Naive thymus-derived CD4-positive, alpha-beta T cell (primary cell): ENCODE measurements around the gene TMSB4X. TPM values are rescaled to one million over a fixed set of nuclear protein-coding genes. Genes with fewer than 3 reads are reported as not detected.
A peak's percentile ranks its signal among the peaks of the same experiment; 100 is the strongest.

Experiments used
- ATAC-seq: fragments of 150-1000 bp; cut with Tn5 transposase; 2 replicates; pipeline ENCODE4 v1.10.0; 2021; ENCODE audit warnings: mild to moderate bottlenecking, moderate library complexity
- CTCF ChIA-PET: fragments of 350-600 bp; sonication (Branson Sonifier 250); formaldehyde crosslinking; loops from one replicate; lab custom pipeline; 2021; ENCODE audit warnings: antibody characterized with exemption; lab: Charles Lee
- POLR2A ChIA-PET: fragments of 350-600 bp; sonication (Branson Sonifier 250); formaldehyde crosslinking; loops from one replicate; lab custom pipeline; 2021; ENCODE audit warnings: antibody characterized with exemption, inconsistent platforms; lab: Charles Lee
- DNase-seq, 9 donors: peaks; one replicate each; pipeline versions ENCODE4 v3.0.0 to v3.0.0-alpha.2; 2020 to 2022; ENCODE audit warnings: mixed read lengths in 1 of 9
- H3K27ac ChIP-seq: one replicate; pipeline ENCODE4 v1.7.0; 2013; ENCODE audit warnings: mild to moderate bottlenecking, low read depth, low read length, moderate library complexity
- H3K27me3 ChIP-seq, 2 donors: one replicate each; pipeline ENCODE4 v1.7.0; 2013; ENCODE audit warnings: low read length in 2 of 2, mild to moderate bottlenecking in 2 of 2, moderate library complexity in 2 of 2; ENCODE audit not compliant: control insufficient read depth in 2 of 2, insufficient read depth in 2 of 2
- H3K36me3 ChIP-seq, 3 experiments: 1 replicate in 2 of 3; 2 replicates in 1 of 3; pipeline ENCODE4 v1.7.0; 2013; ENCODE audit warnings: low read length in 3 of 3, mild to moderate bottlenecking in 3 of 3, moderate library complexity in 1 of 3; ENCODE audit not compliant: insufficient read depth in 3 of 3, control insufficient read depth in 2 of 3
- H3K4me1 ChIP-seq, 2 donors: one replicate each; pipeline ENCODE4 v1.7.0; 2013; ENCODE audit warnings: low read length in 2 of 2, mild to moderate bottlenecking in 2 of 2, moderate library complexity in 1 of 2; ENCODE audit not compliant: control insufficient read depth in 2 of 2, insufficient read depth in 2 of 2
- H3K4me3 ChIP-seq: 2 replicates; pipeline ENCODE4 v1.7.0; 2013; ENCODE audit warnings: mild to moderate bottlenecking, low read length
- H3K9me3 ChIP-seq, 3 experiments: 1 replicate in 2 of 3; 2 replicates in 1 of 3; pipeline ENCODE4 v1.7.0; 2013; ENCODE audit warnings: low read length in 3 of 3; ENCODE audit not compliant: control insufficient read depth in 2 of 3
- H3K27ac Mint-ChIP-seq, 9 donors: one replicate each; pipeline ENCODE4 v1.8.0; 2020 to 2022; ENCODE audit warnings: mixed read lengths in 9 of 9, mild to moderate bottlenecking in 8 of 9, moderate library complexity in 5 of 9, inconsistent platforms in 2 of 9
- H3K27me3 Mint-ChIP-seq, 5 donors: one replicate each; pipeline ENCODE4 v1.8.0; 2021 to 2022; ENCODE audit warnings: mixed read lengths in 5 of 5, mild to moderate bottlenecking in 1 of 5
- H3K36me3 Mint-ChIP-seq, 5 donors: one replicate each; pipeline ENCODE4 v1.8.0; 2020 to 2022; ENCODE audit warnings: mixed read lengths in 5 of 5, mild to moderate bottlenecking in 3 of 5, inconsistent platforms in 1 of 5
- H3K4me1 Mint-ChIP-seq, 7 donors: one replicate each; pipeline ENCODE4 v1.8.0; 2020 to 2022; ENCODE audit warnings: mixed read lengths in 7 of 7, mild to moderate bottlenecking in 3 of 7, inconsistent platforms in 1 of 7
- H3K4me3 Mint-ChIP-seq, 10 donors: one replicate each; pipeline ENCODE4 v1.8.0; 2020 to 2022; ENCODE audit warnings: mild to moderate bottlenecking in 10 of 10, mixed read lengths in 10 of 10, moderate library complexity in 6 of 10, inconsistent platforms in 2 of 10
- H3K9me3 Mint-ChIP-seq, 11 donors: one replicate each; pipeline ENCODE4 v1.8.0; 2020 to 2022; ENCODE audit warnings: mixed read lengths in 11 of 11, mild to moderate bottlenecking in 4 of 11, inconsistent platforms in 1 of 11, moderate library complexity in 1 of 11
- intact Hi-C, 2 donors: fragments of 100-400 bp; cut with micrococcal nuclease; formaldehyde crosslinking; loops; one replicate each; pipeline ENCODE4 v1.15.1; 2023
- polyA plus RNA-seq, 2 donors: library from polyadenylated mRNA; unstranded; fragments of 300-500 nt; fragmentation: Illumina TruSeq; gene quantifications; one replicate each; pipeline ENCODE4 v1.2.3, GENCODE V29; 2021
- total RNA-seq, 6 experiments: library from RNA in 5 of 6; stranded (reverse) in 5 of 6; gene quantifications; 1 replicate in 5 of 6; 2 replicates in 1 of 6; pipeline ENCODE4 v1.2.3 and lab custom pipeline; 2021 to 2026

The TMSB4X gene
- total and polyA plus RNA-seq, 7 experiments from 2014 or later: 3,911 to 30,787 (median 5,873) TPM

- Histone ChIP-seq H3K27me3 (no peaks in the 10 kb centered on the region), H3K36me3 (no peaks in the 10 kb centered on the region), H3K4me1 (peaks cover 24 to 54% of the 10 kb centered on the region in 2 donors), H3K9me3 (no peaks in the 10 kb centered on the region), H3K27ac (no peak overlapping the region), H3K4me3 (no peak overlapping the region)
- ATAC-seq (no peak), DNase-seq (no peak)
- H3K36me3 Mint-ChIP-seq: peaks cover 0 to 11% (median 0%) of the 10 kb centered on the region in 5 donors
- POLR2A ChIA-PET: interaction anchor here (6.3 to 23.6 kb wide), 2 partner anchors 13 to 16 kb away, joined by 50 to 873 read pairs; partner anchors contain the start of gene TMSB4X
- H3K9me3 Mint-ChIP-seq: peaks cover 0 to 9% (median 3%) of the 10 kb centered on the region in 11 donors
- peaks cover 16 to 85% (median 68%) of the 10 kb centered on the region in 7 donors for H3K4me1 Mint-ChIP-seq
- no peak overlapping the region for H3K4me3 Mint-ChIP-seq
- intact Hi-C loops: loop anchor here in 1 of 2 donors (1.0 kb wide), 1 partner anchor 10 kb away; no protein-coding TSS in a partner anchor
- no peak overlapping the region for H3K27ac Mint-ChIP-seq
- CTCF ChIA-PET: no interaction called here
- no peaks in the 10 kb centered on the region for H3K27me3 Mint-ChIP-seq
Measured at GRCh38 chrX:12989461-12989860, 14.6 kb downstream of the TMSB4X start.

GRCh38 chrX:12991575-12991974 lies 16.7 kb downstream of the TMSB4X start:
- H3K36me3 Mint-ChIP-seq: peaks cover 0 to 10% (median 0%) of the 10 kb centered on the region in 5 donors
- Histone ChIP-seq H3K9me3 (no peaks in the 10 kb centered on the region), H3K27me3 (no peaks in the 10 kb centered on the region), H3K4me1 (peaks cover 5 to 44% of the 10 kb centered on the region in 2 donors), H3K27ac (no peak overlapping the region), H3K36me3 (no peaks in the 10 kb centered on the region), H3K4me3 (no peak overlapping the region)
- ChIA-PET POLR2A (interaction anchor here (0.6 to 29.2 kb wide), 5 partner anchors 9 to 100 kb away, joined by 3 to 873 read pairs (median 4); partner anchors contain the start of gene TMSB4X), CTCF (no interaction called here)
- intact Hi-C loops: no loop called here
- peaks cover 0 to 6% (median 0%) of the 10 kb centered on the region in 11 donors for H3K9me3 Mint-ChIP-seq
- peaks cover 5 to 83% (median 59%) of the 10 kb centered on the region in 7 donors for H3K4me1 Mint-ChIP-seq
- ATAC-seq: no peak
- no peaks in the 10 kb centered on the region for H3K27me3 Mint-ChIP-seq
- peak overlapping the region in 8 of 9 donors; percentile 18 to 84 (median 66) for H3K27ac Mint-ChIP-seq
- DNase-seq: no peak
- H3K4me3 Mint-ChIP-seq: peak overlapping the region in 1 of 10 donors; percentile 12

- H3K4me3 Mint-ChIP-seq: peak overlapping the region in 4 of 10 donors; percentile 40 to 64 (median 44)
- ChIA-PET CTCF (interaction anchor here (0.6 to 1.4 kb wide), 2 partner anchors 12 to 42 kb away, joined by 3 read pairs; no protein-coding TSS in a partner anchor), POLR2A (interaction anchor here (0.6 to 29.2 kb wide), 9 partner anchors 13 to 99 kb away, joined by 3 to 873 read pairs (median 4); partner anchors contain the start of gene TMSB4X)
- Histone ChIP-seq H3K36me3 (no peaks in the 10 kb centered on the region), H3K9me3 (no peaks in the 10 kb centered on the region), H3K27ac (no peak overlapping the region), H3K4me3 (no peak overlapping the region), H3K4me1 (peaks cover 11 to 47% of the 10 kb centered on the region in 2 donors), H3K27me3 (no peaks in the 10 kb centered on the region)
- intact Hi-C loops: loop anchor here in 1 of 2 donors (1.0 kb wide), 1 partner anchor 7 kb away; no protein-coding TSS in a partner anchor
- ATAC-seq (no peak), DNase-seq (no peak)
- H3K27me3 Mint-ChIP-seq: no peaks in the 10 kb centered on the region
- H3K27ac Mint-ChIP-seq: peak overlapping the region in 8 of 9 donors; percentile 28 to 85 (median 73)
- H3K4me1 Mint-ChIP-seq: peaks cover under 1 to 83% (median 62%) of the 10 kb centered on the region in 7 donors
- peaks cover 0 to 4% (median 0%) of the 10 kb centered on the region in 11 donors for H3K9me3 Mint-ChIP-seq
- H3K36me3 Mint-ChIP-seq: peaks cover 0 to 10% (median 0%) of the 10 kb centered on the region in 5 donors
Measured at GRCh38 chrX:12992544-12993118, 17.7 kb downstream of the TMSB4X start.

DNA sequence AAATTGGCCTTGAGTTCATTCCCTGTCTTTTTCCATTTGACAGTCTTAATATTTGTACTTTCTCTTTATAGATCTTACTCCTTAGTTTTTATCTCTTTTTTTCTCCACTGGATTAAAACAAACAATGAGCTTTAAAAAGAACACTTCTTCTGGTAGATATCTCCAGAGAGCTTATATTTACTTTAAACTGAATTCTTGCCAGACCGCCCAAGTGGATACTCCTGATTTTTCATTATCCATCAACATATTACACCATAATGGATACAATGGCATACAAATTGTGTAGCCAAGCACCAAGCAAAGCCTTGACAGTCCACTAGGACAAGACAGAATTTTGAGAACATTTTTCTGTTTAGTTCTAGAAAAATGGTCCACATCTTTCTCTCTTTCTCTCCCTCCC lies 18.9 kb downstream of the TMSB4X start:
- peaks cover 10 to 85% (median 67%) of the 10 kb centered on the region in 7 donors for H3K4me1 Mint-ChIP-seq
- H3K36me3 ChIP-seq: no peaks in the 10 kb centered on the region
- peaks cover 0 to 10% (median 0%) of the 10 kb centered on the region in 5 donors for H3K36me3 Mint-ChIP-seq
- H3K27me3 ChIP-seq: no peaks in the 10 kb centered on the region
- ATAC-seq (no peak), DNase-seq (no peak)
- peaks cover 0 to 4% (median 0%) of the 10 kb centered on the region in 11 donors for H3K9me3 Mint-ChIP-seq
- ChIA-PET CTCF (interaction anchor here (1.4 to 2.1 kb wide), 2 partner anchors 9 to 43 kb away, joined by 3 to 5 read pairs; no protein-coding TSS in a partner anchor), POLR2A (interaction anchor here (0.7 to 29.2 kb wide), 7 partner anchors 12 to 98 kb away, joined by 3 to 873 read pairs (median 4); partner anchors contain the start of gene TMSB4X)
- no peak overlapping the region for H3K27ac ChIP-seq
- H3K4me3 ChIP-seq: no peak overlapping the region
- no peaks in the 10 kb centered on the region for H3K9me3 ChIP-seq
- H3K27ac Mint-ChIP-seq: peak overlapping the region in 6 of 9 donors; percentile 48 to 79 (median 74)
- intact Hi-C loops: loop anchor here in 1 of 2 donors (1.0 kb wide), 1 partner anchor 9 kb away; no protein-coding TSS in a partner anchor
- no peaks in the 10 kb centered on the region for H3K27me3 Mint-ChIP-seq
- no peak overlapping the region for H3K4me3 Mint-ChIP-seq
- H3K4me1 ChIP-seq: peaks cover 22 to 59% of the 10 kb centered on the region in 2 donors

- ChIA-PET POLR2A (interaction anchor here (1.1 to 29.2 kb wide), 6 partner anchors 12 to 97 kb away, joined by 3 to 873 read pairs (median 4); partner anchors contain the start of gene TMSB4X), CTCF (interaction anchor here (1.4 to 2.1 kb wide), 2 partner anchors 9 to 44 kb away, joined by 3 to 5 read pairs; no protein-coding TSS in a partner anchor)
- H3K27me3 ChIP-seq: no peaks in the 10 kb centered on the region
- no peak for DNase-seq
- H3K27ac ChIP-seq: no peak overlapping the region
- intact Hi-C loops: no loop called here
- no peaks in the 10 kb centered on the region for H3K36me3 ChIP-seq
- Mint-ChIP-seq H3K9me3 (peaks cover 0 to 4% (median 0%) of the 10 kb centered on the region in 11 donors), H3K4me1 (peaks cover 10 to 85% (median 69%) of the 10 kb centered on the region in 7 donors), H3K36me3 (peaks cover 0 to 10% (median 0%) of the 10 kb centered on the region in 5 donors), H3K27ac (peak overlapping the region in 3 of 9 donors; percentile 20 to 79 (median 60)), H3K27me3 (no peaks in the 10 kb centered on the region), H3K4me3 (no peak overlapping the region)
- no peak overlapping the region for H3K4me3 ChIP-seq
- H3K9me3 ChIP-seq: no peaks in the 10 kb centered on the region
- H3K4me1 ChIP-seq: peaks cover 26 to 59% of the 10 kb centered on the region in 2 donors
- no peak for ATAC-seq
Measured at GRCh38 chrX:12994321-12994720, 19.4 kb downstream of the TMSB4X start.

DNA sequence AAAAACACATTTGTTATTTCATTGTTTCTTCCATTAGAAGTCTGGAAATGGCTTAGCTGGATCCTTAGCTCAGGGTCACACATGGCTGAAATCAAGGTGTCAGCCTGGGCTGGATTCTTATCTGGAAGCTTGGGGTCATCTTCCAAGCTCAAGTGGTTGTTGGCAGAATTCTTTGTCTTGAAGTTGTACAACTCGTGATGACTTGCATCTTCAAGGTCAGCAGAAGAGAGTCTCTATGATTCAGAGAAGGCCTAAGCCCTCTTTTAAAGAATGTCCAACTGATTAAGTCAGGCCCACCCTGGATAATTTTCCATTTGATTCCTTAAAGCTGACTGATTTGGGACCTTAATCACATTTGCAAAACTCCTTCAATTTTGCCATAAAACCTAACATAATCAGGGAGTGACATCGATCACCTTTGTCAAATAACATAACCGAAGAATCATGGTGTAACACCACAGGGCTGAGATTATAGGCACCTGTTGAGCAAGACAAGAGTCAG lies 22.1 kb downstream of the TMSB4X start:
- peak overlapping the region; percentile 77 for H3K27ac ChIP-seq
- Mint-ChIP-seq H3K27ac (peak overlapping the region; percentile 83 to 98 (median 91)), H3K36me3 (peaks cover 0 to 4% (median 0%) of the 10 kb centered on the region in 5 donors), H3K4me3 (peak overlapping the region in 5 of 10 donors; percentile 11 to 60 (median 27)), H3K4me1 (peaks cover 18 to 92% (median 72%) of the 10 kb centered on the region in 7 donors), H3K27me3 (no peaks in the 10 kb centered on the region), H3K9me3 (peaks cover 0 to 3% (median 0%) of the 10 kb centered on the region in 11 donors)
- no peak for ATAC-seq
- ChIA-PET POLR2A (interaction anchor here (1.4 to 29.2 kb wide), 8 partner anchors 9 to 90 kb away, joined by 3 to 873 read pairs (median 8); partner anchors contain the start of gene TMSB4X), CTCF (interaction anchor here (0.8 to 1.8 kb wide), 3 partner anchors 21 to 96 kb away, joined by 3 to 4 read pairs (median 3); no protein-coding TSS in a partner anchor)
- DNase-seq: no peak
- intact Hi-C loops: no loop called here
- no peaks in the 10 kb centered on the region for H3K27me3 ChIP-seq
- no peaks in the 10 kb centered on the region for H3K36me3 ChIP-seq
- H3K4me3 ChIP-seq: no peak overlapping the region
- H3K4me1 ChIP-seq: peaks cover 50 to 71% of the 10 kb centered on the region in 2 donors
- no peaks in the 10 kb centered on the region for H3K9me3 ChIP-seq
